Kidney (tissue), 14 donors: ENCODE results near the gene PCSK2. TPM values are rescaled to one million over a fixed set of nuclear protein-coding genes. Genes with fewer than 3 reads are reported as not detected.

Experiments
- DNase-seq, 5 donors: peaks; one replicate each; pipeline ENCODE4 v3.0.0-alpha.2; 2013 to 2020
- FAIRE-seq: peaks from 2 replicates; lab custom pipeline; 2012; peaks lifted over from hg19 to GRCh38; lab: Jason Lieb, UNC
- H3K27ac ChIP-seq, 2 donors: one replicate each; pipeline ENCODE4 v1.7.0; 2013; ENCODE audit warnings: low read depth in 2 of 2, low read length in 2 of 2, inconsistent platforms in 1 of 2
- H3K27me3 ChIP-seq: one replicate; pipeline ENCODE4 v1.7.1; 2013; ENCODE audit warnings: low read length, inconsistent platforms; ENCODE audit not compliant: control insufficient read depth, insufficient read depth
- H3K36me3 ChIP-seq, 3 donors: one replicate each; pipeline versions ENCODE4 v1.7.0 to v1.7.1; 2013; ENCODE audit warnings: low read length in 3 of 3, control low read depth in 1 of 3, inconsistent platforms in 1 of 3; ENCODE audit not compliant: insufficient read depth in 3 of 3, control insufficient read depth in 2 of 3
- H3K4me1 ChIP-seq, 3 donors: one replicate each; pipeline versions ENCODE4 v1.7.0 to v1.7.1; 2013; ENCODE audit warnings: low read length in 3 of 3, inconsistent platforms in 1 of 3, low read depth in 1 of 3; ENCODE audit not compliant: control insufficient read depth in 2 of 3, insufficient read depth in 2 of 3
- H3K4me3 ChIP-seq, 3 donors: one replicate each; pipeline versions ENCODE4 v1.7.0 to v1.8.1; 2013; ENCODE audit warnings: low read length in 3 of 3, control low read depth in 1 of 3, inconsistent platforms in 1 of 3
- H3K9ac ChIP-seq, 3 donors: one replicate each; pipeline versions ENCODE4 v1.7.0 to v1.7.1; 2013; ENCODE audit warnings: low read length in 3 of 3, control low read depth in 1 of 3, inconsistent platforms in 1 of 3
- H3K9me3 ChIP-seq, 3 donors: one replicate each; pipeline versions ENCODE4 v1.7.0 to v1.7.1; 2013; ENCODE audit warnings: low read length in 3 of 3, control low read depth in 1 of 3, inconsistent platforms in 1 of 3; ENCODE audit not compliant: control insufficient read depth in 2 of 3, insufficient read depth in 1 of 3
- intact Hi-C: fragments of 100-400 bp; cut with DNase I; formaldehyde crosslinking; loops from one replicate; pipeline ENCODE4 v1.11.1; 2022
- polyA plus RNA-seq: library from polyadenylated mRNA; stranded (reverse); fragments of 350-450 nt; fragmentation: Illumina TruSeq; extraction: RNeasy Lipid Tissue Mini Kit (QIAGEN cat#74804); gene quantifications from one replicate; pipeline ENCODE4 v1.2.3, GENCODE V29; 2014; ENCODE audit warnings: low read depth, low replicate concordance; ENCODE audit not compliant: insufficient read depth
- total RNA-seq: library from RNA; stranded (reverse); fragmentation: NEBNext Ultra II Directional; extraction: Animal tissue kit (Norgen Biotek cat#: 25700); gene quantifications from one replicate; pipeline ENCODE4 v1.2.1, GENCODE V29; 2021
- TF ChIP-seq, protein P1 (sequence below): IDR thresholded peaks from 3 replicates; pipeline ENCODE4 v1.5.1; 2012; ENCODE audit warnings: mild to moderate bottlenecking, moderate library complexity, borderline replicate concordance; ENCODE audit not compliant: insufficient read depth; ENCODE audit errors: extremely low read depth
- donor health status: control.
- donor health status: control.
- donor health status: control.
- donor health status: control.
- donor health status: control.
- donor health status: DM: yes; HTN: yes; CAD: no.
- donor health status: Normal renal cell carcinoma (clear cell type).

Gene PCSK2
- total and polyA plus RNA-seq, 2 donors from 2014 or later, result 0.22 to 0.54 TPM

DNA sequence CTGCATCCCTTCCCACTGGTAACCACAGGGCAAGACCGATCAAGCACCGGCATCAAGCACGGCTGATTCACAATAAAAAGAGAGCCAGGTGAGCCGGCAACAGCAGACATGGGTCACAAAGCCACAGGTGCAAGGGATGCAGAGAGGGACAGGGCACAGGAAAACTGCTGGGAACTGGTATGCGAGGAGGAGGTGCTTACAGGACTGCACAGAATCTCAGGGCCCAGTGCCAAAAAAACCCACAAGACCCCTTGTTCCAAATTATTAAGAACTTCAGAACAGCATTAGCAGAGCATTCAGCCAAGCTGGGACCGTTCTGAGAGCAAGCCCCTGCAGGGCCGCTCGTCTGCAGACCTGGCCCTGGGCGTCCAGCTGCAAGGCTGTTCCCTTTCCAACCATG lies 269.0 kb downstream of the PCSK2 start:
- TF ChIP-seq, protein P1, sequence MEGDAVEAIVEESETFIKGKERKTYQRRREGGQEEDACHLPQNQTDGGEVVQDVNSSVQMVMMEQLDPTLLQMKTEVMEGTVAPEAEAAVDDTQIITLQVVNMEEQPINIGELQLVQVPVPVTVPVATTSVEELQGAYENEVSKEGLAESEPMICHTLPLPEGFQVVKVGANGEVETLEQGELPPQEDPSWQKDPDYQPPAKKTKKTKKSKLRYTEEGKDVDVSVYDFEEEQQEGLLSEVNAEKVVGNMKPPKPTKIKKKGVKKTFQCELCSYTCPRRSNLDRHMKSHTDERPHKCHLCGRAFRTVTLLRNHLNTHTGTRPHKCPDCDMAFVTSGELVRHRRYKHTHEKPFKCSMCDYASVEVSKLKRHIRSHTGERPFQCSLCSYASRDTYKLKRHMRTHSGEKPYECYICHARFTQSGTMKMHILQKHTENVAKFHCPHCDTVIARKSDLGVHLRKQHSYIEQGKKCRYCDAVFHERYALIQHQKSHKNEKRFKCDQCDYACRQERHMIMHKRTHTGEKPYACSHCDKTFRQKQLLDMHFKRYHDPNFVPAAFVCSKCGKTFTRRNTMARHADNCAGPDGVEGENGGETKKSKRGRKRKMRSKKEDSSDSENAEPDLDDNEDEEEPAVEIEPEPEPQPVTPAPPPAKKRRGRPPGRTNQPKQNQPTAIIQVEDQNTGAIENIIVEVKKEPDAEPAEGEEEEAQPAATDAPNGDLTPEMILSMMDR, result no peak
- intact Hi-C loops, result no loop called here
- FAIRE-seq (no peak), DNase-seq (peak in 3 of 5 donors; percentile 16 to 35 (median 26))
- H3K9me3 ChIP-seq, result no peaks in the 10 kb centered on the region
- H3K4me1 ChIP-seq, result no peaks in the 10 kb centered on the region
- no peak overlapping the region for H3K27ac ChIP-seq
- H3K27me3 ChIP-seq, result no peaks in the 10 kb centered on the region
- H3K9ac ChIP-seq, result no peak overlapping the region
- no peaks in the 10 kb centered on the region for H3K36me3 ChIP-seq
- no peak overlapping the region for H3K4me3 ChIP-seq

DNA sequence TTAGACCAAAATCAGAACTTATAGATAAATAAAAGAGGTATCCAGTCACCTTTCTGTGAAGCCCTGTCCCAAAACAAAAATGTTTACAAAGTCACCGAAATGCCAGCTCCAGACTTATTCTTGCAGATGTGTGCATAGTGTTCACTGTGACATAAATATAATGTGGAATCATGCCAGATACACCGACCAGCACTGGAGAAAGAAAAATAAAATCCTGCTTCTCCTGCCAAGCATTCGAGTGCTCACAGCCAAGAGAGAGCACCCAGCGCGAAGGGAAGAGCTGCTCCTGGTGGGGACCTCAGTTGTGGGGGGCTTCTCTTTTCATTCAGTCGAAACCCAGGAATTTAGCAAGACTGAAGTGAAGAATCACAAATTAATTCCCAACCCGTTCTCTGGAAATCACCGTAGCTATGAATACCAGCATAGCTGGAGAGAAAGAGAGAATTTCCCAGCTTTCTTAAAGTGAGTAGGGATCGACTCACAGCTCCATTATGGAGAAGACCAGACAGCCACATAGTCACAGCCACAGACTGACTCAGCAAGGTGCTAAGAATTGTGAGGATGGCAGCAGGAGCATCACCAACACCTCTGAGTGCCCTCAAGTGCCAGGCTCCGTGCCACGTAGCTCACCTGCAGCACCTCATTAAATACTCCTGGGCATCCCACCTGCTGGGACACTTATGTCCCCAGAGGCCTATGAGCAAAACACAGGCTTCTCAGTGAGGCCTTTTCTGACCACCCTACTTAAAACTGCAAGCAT lies 271.2 kb downstream of the PCSK2 start:
- FAIRE-seq, result no peak

DNA sequence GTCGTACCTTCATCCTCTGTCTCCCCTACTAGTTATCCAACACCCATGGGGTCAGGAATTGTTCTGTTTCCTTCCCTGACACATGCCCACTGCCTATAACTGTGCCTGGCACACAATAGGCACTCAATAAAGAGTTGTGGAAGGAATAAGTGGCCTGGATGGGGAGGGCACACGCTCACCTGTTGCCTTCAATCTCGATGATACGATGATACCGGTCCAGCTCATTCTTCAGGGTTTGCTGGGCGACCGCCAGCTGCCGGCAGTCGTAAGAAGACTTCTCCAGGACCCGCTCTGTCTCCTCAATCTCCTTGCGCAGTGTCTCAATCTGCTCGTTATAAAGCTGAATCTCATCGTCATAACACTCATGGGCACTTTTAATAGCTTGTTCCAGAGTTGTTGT lies 271.8 kb downstream of the PCSK2 start:
- no peak for FAIRE-seq
- H3K36me3 ChIP-seq, result no peaks in the 10 kb centered on the region
- no peaks in the 10 kb centered on the region for H3K27me3 ChIP-seq
- DNase-seq, result peak in 1 of 5 donors; percentile 20
- H3K4me1 ChIP-seq, result no peaks in the 10 kb centered on the region
- H3K9ac ChIP-seq, result no peak overlapping the region
- intact Hi-C loops, result no loop called here
- TF ChIP-seq, protein P1, result no peak
- H3K9me3 ChIP-seq, result no peaks in the 10 kb centered on the region
- H3K4me3 ChIP-seq, result no peak overlapping the region
- no peak overlapping the region for H3K27ac ChIP-seq

More for the DNA sequence above, 271.2 kb downstream of the PCSK2 start:
- DNase-seq, result peak in 1 of 5 donors; percentile 13
- H3K9ac ChIP-seq, result no peak overlapping the region
- H3K4me1 ChIP-seq, result no peaks in the 10 kb centered on the region
- H3K9me3 ChIP-seq, result no peaks in the 10 kb centered on the region
- no peak overlapping the region for H3K4me3 ChIP-seq
- TF ChIP-seq, protein P1, result no peak
- intact Hi-C loops, result no loop called here
- H3K36me3 ChIP-seq, result no peaks in the 10 kb centered on the region
- H3K27me3 ChIP-seq, result no peaks in the 10 kb centered on the region
- H3K27ac ChIP-seq, result no peak overlapping the region
